Activated CD8-positive, alpha-beta memory T cell treated with anti-CD3 and anti-CD28 coated beads, Interleukin-2, amount 10 ng/mL, durations not matched to agents 7 days and 5 days (primary cell): Measurements from ENCODE around the gene MRPL12. TPM values are rescaled to one million over a fixed set of nuclear protein-coding genes. Genes with fewer than 3 reads are reported as not detected.

Experiments used
- ATAC-seq: fragments of 150-1000 bp; cut with Tn5 transposase; one replicate; pipeline ENCODE4 v1.10.0; 2021; ENCODE audit warnings: moderate library complexity
- CTCF ChIA-PET: fragments of 350-600 bp; sonication (Branson Sonifier 250); formaldehyde crosslinking; loops from one replicate; lab custom pipeline; 2021; ENCODE audit warnings: antibody characterized with exemption; lab: Charles Lee
- DNase-seq: peaks from one replicate; pipeline ENCODE4 v3.0.0-alpha.2; 2020
- H3K27ac Mint-ChIP-seq: one replicate; pipeline ENCODE4 v1.8.0; 2021; ENCODE audit warnings: mild to moderate bottlenecking, mixed read lengths
- H3K27me3 Mint-ChIP-seq: one replicate; pipeline ENCODE4 v1.8.0; 2021; ENCODE audit warnings: mixed read lengths
- H3K36me3 Mint-ChIP-seq: one replicate; pipeline ENCODE4 v1.8.0; 2021; ENCODE audit warnings: mild to moderate bottlenecking, mixed read lengths
- H3K4me1 Mint-ChIP-seq: one replicate; pipeline ENCODE4 v1.8.0; 2021; ENCODE audit warnings: mixed read lengths
- H3K4me3 Mint-ChIP-seq: one replicate; pipeline ENCODE4 v1.8.0; 2021; ENCODE audit warnings: mild to moderate bottlenecking, moderate library complexity, mixed read lengths
- H3K9me3 Mint-ChIP-seq: one replicate; pipeline ENCODE4 v1.8.0; 2022; ENCODE audit warnings: low read depth, mixed read lengths
- total RNA-seq, 2 experiments: library from RNA; stranded (reverse); gene quantifications; one replicate each; pipeline ENCODE4 v1.2.3, GENCODE V29; 2021

MRPL12 gene
- total RNA-seq, 2 experiments from 2014 or later: 102 to 126 TPM

- Mint-ChIP-seq H3K27me3 (no peaks in the 10 kb centered on the region), H3K4me3 (peak overlapping the region; percentile 54), H3K36me3 (peaks cover 14% of the 10 kb centered on the region), H3K4me1 (peaks cover 33% of the 10 kb centered on the region), H3K27ac (peak overlapping the region; percentile 83), H3K9me3 (no peaks in the 10 kb centered on the region)
- CTCF ChIA-PET: interaction anchor here (0.8 to 1.4 kb wide), 3 partner anchors 8 to 96 kb away, joined by 3 to 8 read pairs (median 4); partner anchors contain the start of gene MRPL12
- ATAC-seq: no peak
- DNase-seq: peak; percentile 60
Measured at GRCh38 chr17:81710514-81711308, 7.5 kb downstream of the MRPL12 start.

- ATAC-seq (peak; percentile 86), DNase-seq (peak; percentile 89)
- Mint-ChIP-seq H3K4me3 (peak within 1 kb of the TSS; percentile 81), H3K36me3 (peaks cover 4% of the 10 kb centered on the region), H3K4me1 (peaks cover 29% of the 10 kb centered on the region), H3K27ac (peak within 1 kb of the TSS; percentile 83), H3K27me3 (no peaks in the 10 kb centered on the region), H3K9me3 (no peaks in the 10 kb centered on the region)
- CTCF ChIA-PET: interaction anchor here (0.8 to 1.5 kb wide), 5 partner anchors 9 to 97 kb away, joined by 3 to 8 read pairs (median 6); partner anchors contain the start of gene MRPL12
Measured at GRCh38 chr17:81711814-81712467, 8.8 kb downstream of the MRPL12 start, which contains the start of gene SLC25A10. SLC25A10 (plus strand) TSS chr17:81712284; CDS start chr17:81712427, 143 bp downstream.

- no peaks in the 10 kb centered on the region for H3K27me3 Mint-ChIP-seq
- no peaks in the 10 kb centered on the region for H3K9me3 Mint-ChIP-seq
- H3K36me3 Mint-ChIP-seq: peaks cover under 1% of the 10 kb centered on the region
- ATAC-seq (peak; percentile 32), DNase-seq (no peak)
- peak overlapping the region; percentile 81 for H3K4me3 Mint-ChIP-seq
- CTCF ChIA-PET: interaction anchor here (1.1 to 2.1 kb wide), 4 partner anchors 10 to 29 kb away, joined by 3 to 10 read pairs (median 7); partner anchors contain the start of genes ARL16 and HGS
- H3K4me1 Mint-ChIP-seq: peaks cover 29% of the 10 kb centered on the region
- peak overlapping the region; percentile 69 for H3K27ac Mint-ChIP-seq
Measured at GRCh38 chr17:81712468-81713003, 9.4 kb downstream of the MRPL12 start.

GRCh38 chr17:81713004-81713555, 9.9 kb downstream of the MRPL12 start:
- H3K27ac Mint-ChIP-seq: peak overlapping the region; percentile 69
- no peak for DNase-seq
- H3K36me3 Mint-ChIP-seq: peaks cover 2% of the 10 kb centered on the region
- peak overlapping the region; percentile 81 for H3K4me3 Mint-ChIP-seq
- ATAC-seq: no peak
- no peaks in the 10 kb centered on the region for H3K27me3 Mint-ChIP-seq
- H3K4me1 Mint-ChIP-seq: peaks cover 29% of the 10 kb centered on the region
- H3K9me3 Mint-ChIP-seq: no peaks in the 10 kb centered on the region
- CTCF ChIA-PET: interaction anchor here (1.1 to 2.1 kb wide), 4 partner anchors 9 to 29 kb away, joined by 3 to 10 read pairs (median 7); partner anchors contain the start of genes ARL16 and HGS

GRCh38 chr17:81713556-81714411, 10.6 kb downstream of the MRPL12 start:
- no peaks in the 10 kb centered on the region for H3K27me3 Mint-ChIP-seq
- no peak for ATAC-seq
- H3K4me1 Mint-ChIP-seq: peaks cover 29% of the 10 kb centered on the region
- CTCF ChIA-PET: interaction anchor here (1.1 to 2.1 kb wide), 5 partner anchors 8 to 149 kb away, joined by 3 to 10 read pairs (median 6); partner anchors contain the start of genes ARL16 and HGS
- H3K4me3 Mint-ChIP-seq: peak overlapping the region; percentile 81
- DNase-seq: no peak
- peaks cover 2% of the 10 kb centered on the region for H3K36me3 Mint-ChIP-seq
- no peaks in the 10 kb centered on the region for H3K9me3 Mint-ChIP-seq
- no peak overlapping the region for H3K27ac Mint-ChIP-seq

- Mint-ChIP-seq H3K36me3 (peaks cover 2% of the 10 kb centered on the region), H3K9me3 (no peaks in the 10 kb centered on the region), H3K27ac (no peak overlapping the region), H3K27me3 (no peaks in the 10 kb centered on the region), H3K4me3 (no peak overlapping the region), H3K4me1 (peaks cover 29% of the 10 kb centered on the region)
- CTCF ChIA-PET: interaction anchor here (1.3 to 2.1 kb wide), 3 partner anchors 9 to 149 kb away, joined by 4 to 10 read pairs (median 4); partner anchors contain the start of genes ARL16 and HGS
- ATAC-seq: no peak
- DNase-seq: no peak
Measured at GRCh38 chr17:81714412-81715106, 11.4 kb downstream of the MRPL12 start.

- Mint-ChIP-seq H3K27me3 (no peaks in the 10 kb centered on the region), H3K4me3 (no peak overlapping the region), H3K9me3 (no peaks in the 10 kb centered on the region), H3K4me1 (peaks cover 27% of the 10 kb centered on the region), H3K36me3 (peaks cover 3% of the 10 kb centered on the region), H3K27ac (no peak overlapping the region)
- CTCF ChIA-PET: interaction anchor here (1.3 to 1.5 kb wide), 2 partner anchors 10 to 148 kb away, joined by 4 read pairs; no protein-coding TSS in a partner anchor
- DNase-seq: no peak
- ATAC-seq: no peak
Measured at GRCh38 chr17:81715107-81715871, 12.1 kb downstream of the MRPL12 start.

GRCh38 chr17:81715872-81716673, 12.9 kb downstream of the MRPL12 start:
- peaks cover 3% of the 10 kb centered on the region for H3K36me3 Mint-ChIP-seq
- H3K4me3 Mint-ChIP-seq: no peak overlapping the region
- CTCF ChIA-PET: interaction anchor here (1.3 kb wide), 1 partner anchor 11 kb away, joined by 4 read pairs; no protein-coding TSS in a partner anchor
- H3K27ac Mint-ChIP-seq: no peak overlapping the region
- H3K4me1 Mint-ChIP-seq: peaks cover 19% of the 10 kb centered on the region
- DNase-seq (no peak), ATAC-seq (no peak)
- no peaks in the 10 kb centered on the region for H3K27me3 Mint-ChIP-seq
- no peaks in the 10 kb centered on the region for H3K9me3 Mint-ChIP-seq

- no peak for ATAC-seq
- H3K4me1 Mint-ChIP-seq: peaks cover 15% of the 10 kb centered on the region
- H3K27ac Mint-ChIP-seq: no peak overlapping the region
- H3K9me3 Mint-ChIP-seq: no peaks in the 10 kb centered on the region
- H3K4me3 Mint-ChIP-seq: no peak overlapping the region
- CTCF ChIA-PET: no interaction called here
- DNase-seq: no peak
- no peaks in the 10 kb centered on the region for H3K27me3 Mint-ChIP-seq
- H3K36me3 Mint-ChIP-seq: peaks cover 3% of the 10 kb centered on the region
Measured at GRCh38 chr17:81716674-81716996, 13.5 kb downstream of the MRPL12 start.

GRCh38 chr17:81717049-81717765, 14.0 kb downstream of the MRPL12 start:
- Mint-ChIP-seq H3K4me1 (peaks cover 14% of the 10 kb centered on the region), H3K36me3 (peaks cover 3% of the 10 kb centered on the region), H3K9me3 (no peaks in the 10 kb centered on the region), H3K4me3 (no peak overlapping the region), H3K27ac (no peak overlapping the region), H3K27me3 (no peaks in the 10 kb centered on the region)
- DNase-seq (no peak), ATAC-seq (no peak)
- CTCF ChIA-PET: no interaction called here
